HG02973 (cell line): ENCODE results near the gene SLC9A8.
A peak's percentile ranks its signal among the peaks of the same experiment; 100 is the strongest.
"Not testable (repeated sequence)": the region's sequence is repeated elsewhere in the genome, so short reads cannot be mapped to it uniquely, and the experiment has no call there.

ENCODE experiments used
- ATAC-seq: cut with Tn5 transposase; IDR thresholded peaks from one replicate; pipeline ENCODE4 v1.9.1; 2021; ENCODE audit warnings: moderate library complexity; ENCODE audit not compliant: unreplicated experiment

SLC9A8 gene, protein sequence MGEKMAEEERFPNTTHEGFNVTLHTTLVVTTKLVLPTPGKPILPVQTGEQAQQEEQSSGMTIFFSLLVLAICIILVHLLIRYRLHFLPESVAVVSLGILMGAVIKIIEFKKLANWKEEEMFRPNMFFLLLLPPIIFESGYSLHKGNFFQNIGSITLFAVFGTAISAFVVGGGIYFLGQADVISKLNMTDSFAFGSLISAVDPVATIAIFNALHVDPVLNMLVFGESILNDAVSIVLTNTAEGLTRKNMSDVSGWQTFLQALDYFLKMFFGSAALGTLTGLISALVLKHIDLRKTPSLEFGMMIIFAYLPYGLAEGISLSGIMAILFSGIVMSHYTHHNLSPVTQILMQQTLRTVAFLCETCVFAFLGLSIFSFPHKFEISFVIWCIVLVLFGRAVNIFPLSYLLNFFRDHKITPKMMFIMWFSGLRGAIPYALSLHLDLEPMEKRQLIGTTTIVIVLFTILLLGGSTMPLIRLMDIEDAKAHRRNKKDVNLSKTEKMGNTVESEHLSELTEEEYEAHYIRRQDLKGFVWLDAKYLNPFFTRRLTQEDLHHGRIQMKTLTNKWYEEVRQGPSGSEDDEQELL

GRCh38 chr20:49812507-49813304, at the start of gene SLC9A8:
SLC9A8 (plus strand) TSS chr20:49812828; CDS start chr20:49812923, 95 bp downstream.
- peak; percentile 85 for ATAC-seq

DNA sequence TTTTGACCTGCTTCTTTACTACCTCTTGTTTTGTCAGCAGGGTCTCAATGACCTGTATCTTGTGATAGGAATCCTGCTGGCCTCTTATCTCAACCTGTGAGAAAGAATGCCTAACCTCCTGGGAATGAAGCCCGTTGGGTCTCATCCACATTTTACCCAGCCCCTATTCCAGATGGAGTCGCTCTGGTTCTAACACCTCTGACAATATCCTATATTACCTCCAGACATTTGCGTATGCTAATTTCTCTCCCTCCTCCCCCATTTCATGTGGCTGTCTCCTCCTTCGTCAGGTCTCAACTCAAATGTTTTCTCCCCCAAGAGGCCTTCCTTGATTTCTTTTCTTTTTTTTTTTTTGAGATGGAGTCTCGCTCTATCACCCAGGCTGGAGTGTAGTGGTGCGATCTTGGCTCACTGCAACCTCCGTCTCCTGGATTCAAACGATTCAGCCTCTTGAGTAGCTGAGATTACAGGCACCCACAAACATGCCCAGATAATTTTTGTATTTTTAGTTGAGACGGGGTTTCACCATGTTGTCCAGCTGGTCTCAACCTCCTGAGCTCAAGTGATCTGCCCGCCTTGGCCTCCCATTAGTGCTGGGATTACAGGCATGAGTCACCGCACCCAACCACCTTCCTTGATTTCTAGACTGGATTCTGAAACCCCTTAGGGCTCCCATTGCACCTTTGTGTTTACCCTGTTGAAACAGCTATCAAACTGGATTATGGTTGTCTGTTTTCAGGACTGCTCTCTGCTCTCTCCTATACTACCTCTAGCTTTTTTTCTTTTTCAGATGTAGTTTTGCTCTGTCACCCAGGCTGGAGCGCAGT, 49.5 kb upstream of the SLC9A8 start:
- ATAC-seq = no peak

- ATAC-seq = no peak
These were observed 47.3 kb upstream of the SLC9A8 start for GRCh38 chr20:49765413-49765736.

GRCh38 chr20:49765846-49766541, 46.6 kb upstream of the SLC9A8 start:
- ATAC-seq = no peak

DNA sequence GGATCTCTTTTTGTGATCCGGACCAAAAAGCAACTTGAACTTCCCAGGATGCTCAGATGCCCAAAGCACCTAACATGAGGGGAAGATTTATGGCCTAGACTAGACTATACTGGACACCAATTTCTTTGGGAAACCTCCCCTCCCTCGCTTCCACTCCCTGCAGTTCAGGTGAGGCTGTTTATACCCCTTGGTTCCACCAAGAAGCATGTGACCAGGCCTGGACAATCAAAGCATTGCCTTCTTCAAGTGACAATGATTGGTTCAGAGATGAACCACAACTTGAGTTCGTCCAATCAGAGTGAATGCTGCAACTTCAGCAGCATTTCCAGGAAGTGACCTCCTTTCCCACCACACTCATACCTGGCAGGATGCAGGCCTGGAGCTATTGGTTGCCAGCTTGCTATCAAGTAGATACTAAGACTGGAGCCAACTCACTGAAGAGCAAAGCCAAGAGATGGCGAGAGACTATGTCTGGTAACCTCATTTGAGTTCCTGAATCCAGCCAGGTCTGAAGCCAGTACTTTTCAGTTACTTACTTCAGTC, 45.6 kb upstream of the SLC9A8 start:
- no peak for ATAC-seq

GRCh38 chr20:49768204-49769047, 44.2 kb upstream of the SLC9A8 start:
- ATAC-seq = no peak

DNA sequence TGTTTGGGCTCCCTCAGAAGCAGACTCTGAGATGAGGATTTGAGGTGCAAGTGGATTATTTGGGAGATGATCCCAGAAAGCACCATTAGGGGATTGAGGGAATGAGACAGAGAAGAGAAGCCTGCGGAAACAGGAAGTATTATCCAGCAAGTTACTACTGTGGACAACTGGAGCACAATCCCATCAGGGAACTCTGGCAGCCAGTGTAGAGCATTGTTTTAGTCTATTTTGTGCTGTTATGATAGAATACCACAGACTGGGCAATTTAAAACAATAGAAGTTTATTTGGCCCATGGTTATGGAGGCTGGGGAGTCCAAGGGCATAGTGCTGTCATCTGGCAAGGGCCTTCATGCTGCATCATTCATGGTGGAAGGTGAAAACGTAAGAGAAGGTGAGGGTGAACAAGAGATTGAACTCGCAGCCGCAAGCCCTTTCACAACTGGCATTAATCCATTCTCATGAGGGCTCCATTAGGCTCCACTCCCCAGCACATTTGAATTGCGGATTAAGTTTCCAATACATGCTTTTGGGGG, 43.5 kb upstream of the SLC9A8 start:
- ATAC-seq = no peak

DNA sequence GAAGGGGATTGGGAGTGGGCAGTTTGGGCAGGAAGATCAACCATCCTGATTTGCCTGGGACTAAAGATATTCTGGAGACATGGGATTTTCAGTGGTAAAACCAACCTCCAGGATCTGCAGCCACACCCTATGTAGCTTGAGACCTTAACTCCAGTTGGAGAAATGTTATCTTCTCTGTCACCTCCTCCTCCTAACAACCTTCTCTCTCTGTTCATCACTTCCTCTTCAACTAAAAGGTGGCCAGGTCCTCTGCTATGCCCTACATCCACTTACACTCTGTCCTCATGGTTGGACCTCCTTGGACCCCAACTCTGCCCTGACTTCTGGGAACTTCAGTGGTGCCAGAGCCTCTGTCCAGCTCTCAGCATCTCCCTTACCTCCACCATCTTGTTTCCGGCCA, 42.0 kb upstream of the SLC9A8 start:
- no peak for ATAC-seq

DNA sequence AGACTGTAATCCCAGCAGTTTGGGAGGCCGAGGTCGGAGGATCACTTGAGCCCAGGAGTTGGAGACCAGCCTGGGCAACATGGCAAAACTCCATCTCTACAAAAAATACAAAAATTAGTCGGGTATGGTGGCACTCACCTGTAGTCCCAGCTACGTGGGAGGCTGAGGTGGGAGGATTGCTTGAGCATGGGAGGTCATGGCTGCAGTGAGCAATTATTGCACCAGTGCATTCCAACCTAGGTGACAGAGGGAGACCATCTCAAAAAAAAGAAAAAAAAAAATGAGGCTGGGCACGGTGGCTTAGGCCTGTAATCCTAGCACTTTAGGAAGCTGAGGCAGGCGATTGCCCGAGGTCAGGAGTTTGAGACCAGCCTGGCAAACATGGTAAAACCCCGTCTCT, 38.4 kb upstream of the SLC9A8 start:
- not testable (repeated sequence) for ATAC-seq

DNA sequence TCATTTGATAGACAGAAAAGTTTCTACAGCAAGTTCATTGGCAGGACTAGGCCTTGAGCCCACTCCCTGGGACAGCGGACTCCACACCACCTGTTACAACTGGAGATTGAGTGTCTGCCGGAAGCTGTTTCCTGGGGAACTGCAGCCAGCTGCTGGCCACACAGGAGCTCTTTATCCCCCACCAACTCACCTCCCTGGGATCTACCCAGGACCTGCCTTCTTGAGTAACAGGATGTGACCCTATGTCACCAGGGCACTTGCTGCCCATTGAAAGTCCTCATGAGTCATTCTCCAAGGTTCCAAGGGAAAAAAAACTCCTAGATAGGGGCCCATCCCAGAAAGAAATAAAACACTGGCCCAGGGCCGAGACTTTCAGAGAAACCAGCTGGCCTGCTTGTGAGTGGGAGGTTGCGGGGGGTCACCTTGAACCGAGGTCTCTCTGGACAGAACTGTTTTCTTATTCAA, 37.4 kb upstream of the SLC9A8 start:
- no peak for ATAC-seq

GRCh38 chr20:49779972-49780371, 32.7 kb upstream of the SLC9A8 start:
- no peak for ATAC-seq

DNA sequence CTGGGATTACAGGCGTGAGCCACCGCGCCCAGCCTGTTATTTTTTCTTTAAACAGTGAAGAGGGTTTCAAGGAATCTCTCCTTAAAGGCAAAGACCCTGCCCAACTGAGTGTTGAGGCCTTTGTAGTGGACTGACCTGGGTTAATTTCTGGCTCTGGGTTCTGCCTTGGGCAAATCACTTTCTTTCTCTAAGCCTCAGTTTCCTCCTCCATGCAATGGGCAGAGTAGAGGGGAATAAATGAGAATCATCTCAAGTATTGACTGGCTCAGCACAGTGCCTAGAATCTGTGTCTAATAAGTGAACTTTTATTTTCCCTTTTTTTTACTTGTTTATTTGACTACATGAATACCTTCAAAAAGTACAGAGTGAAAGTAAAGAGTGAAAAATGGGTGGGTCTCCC, 31.0 kb upstream of the SLC9A8 start:
- no peak for ATAC-seq

- not testable (repeated sequence) for ATAC-seq
These were observed 30.2 kb upstream of the SLC9A8 start for GRCh38 chr20:49782439-49782838.

DNA sequence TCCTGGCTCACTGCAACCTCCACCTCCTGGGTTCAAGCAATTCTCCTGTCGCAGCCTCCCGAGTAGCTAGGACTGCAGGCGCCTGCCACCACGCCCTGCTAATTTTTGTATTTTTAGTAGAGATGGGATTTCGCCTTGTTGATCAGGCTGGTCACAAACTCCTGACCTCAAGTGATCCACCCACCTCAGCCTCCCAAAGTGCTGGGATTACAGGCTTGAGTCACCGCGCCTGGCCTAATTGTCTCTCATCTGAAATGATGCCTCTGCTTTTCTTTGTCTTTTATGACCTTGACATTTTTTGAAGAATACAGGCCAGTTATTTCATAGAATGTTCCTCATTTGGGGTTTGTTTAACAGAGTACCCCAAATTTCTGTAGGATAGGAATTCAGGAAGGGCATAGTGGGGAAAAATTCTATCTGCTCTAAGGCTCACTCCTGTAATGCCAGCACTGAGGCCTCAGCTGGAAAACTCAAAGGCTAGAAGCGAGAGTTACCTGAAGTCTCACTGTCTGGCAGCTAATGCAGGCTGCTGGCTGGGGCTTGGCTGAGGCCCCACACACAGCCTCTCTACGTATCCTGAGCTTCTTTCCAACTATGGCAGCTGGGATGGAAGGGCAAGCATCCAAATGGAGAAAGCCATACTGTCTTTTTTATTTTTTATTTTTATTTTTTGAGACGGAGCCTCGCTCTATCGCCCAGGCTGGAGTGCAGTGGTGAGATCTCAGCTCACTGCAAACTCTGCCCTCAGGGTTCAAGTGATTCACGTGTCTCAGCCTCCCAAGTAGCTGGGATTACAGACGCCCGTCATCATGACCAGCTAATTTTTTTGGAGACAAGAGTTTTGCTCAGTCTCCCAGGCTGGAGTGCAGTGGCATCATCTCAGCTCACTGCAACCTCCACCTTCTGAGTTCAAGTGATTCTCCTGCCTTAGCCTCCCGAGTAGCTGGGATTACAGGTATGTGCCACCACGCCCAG, 29.3 kb upstream of the SLC9A8 start:
- not testable (repeated sequence) for ATAC-seq

DNA sequence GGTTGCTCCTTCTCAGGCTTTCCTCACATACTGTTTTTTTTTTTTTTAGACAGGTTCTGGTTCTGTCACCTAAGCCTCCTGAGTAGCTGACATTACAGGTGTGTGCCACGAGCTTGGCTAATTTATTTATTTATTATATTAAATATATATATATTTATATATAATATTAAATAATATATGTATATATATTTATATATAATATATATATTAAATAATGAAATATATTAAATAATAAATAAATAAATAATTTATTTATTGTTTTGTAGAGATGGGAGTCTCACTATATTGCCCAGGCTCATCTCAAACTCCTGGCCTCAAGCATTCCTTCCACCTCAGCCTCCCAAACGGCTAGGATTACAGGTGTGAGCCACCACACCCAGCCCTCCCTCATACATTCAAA, 28.3 kb upstream of the SLC9A8 start:
- no peak for ATAC-seq

DNA sequence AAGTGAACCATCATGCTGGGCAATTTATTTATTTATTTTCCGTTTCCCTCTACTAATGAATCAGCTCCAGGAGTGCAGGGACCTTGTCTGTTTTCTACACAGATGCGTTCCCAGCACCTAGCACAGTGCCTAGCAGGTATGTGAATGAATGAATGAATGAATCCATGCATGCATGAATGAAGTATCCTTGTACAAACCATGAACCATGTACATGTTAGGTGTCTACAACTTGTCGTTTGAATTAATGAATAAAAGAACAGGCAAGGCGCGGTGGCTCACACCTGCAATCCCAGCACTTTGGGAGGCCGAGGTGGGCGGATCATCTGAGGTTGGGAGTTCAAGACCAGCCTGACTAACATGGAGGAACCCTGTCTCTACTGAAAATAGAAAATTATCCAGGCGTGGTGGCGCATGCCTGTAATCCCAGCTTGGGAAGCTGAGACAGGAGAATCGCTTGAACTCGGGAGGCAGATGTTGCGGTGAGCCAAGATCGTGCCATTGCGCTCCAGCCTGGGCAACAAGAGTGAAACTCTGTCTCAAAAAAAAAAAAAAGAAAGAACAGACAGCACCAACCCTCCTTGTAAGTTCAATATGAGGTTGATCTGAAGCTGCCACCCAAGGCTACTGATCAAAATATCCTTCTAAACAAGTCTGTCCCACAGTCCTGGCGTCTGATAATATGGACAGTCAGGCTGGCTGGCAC, 27.3 kb upstream of the SLC9A8 start:
- ATAC-seq = no peak

GRCh38 chr20:49785852-49786175, 26.8 kb upstream of the SLC9A8 start:
- ATAC-seq = peak; percentile 64
